GM19395 (cell line): ENCODE results near the gene GPR15LG.

Source experiments
- ATAC-seq: cut with Tn5 transposase; IDR thresholded peaks from one replicate; pipeline ENCODE4 v1.9.1; 2021; ENCODE audit warnings: mild to moderate bottlenecking, moderate library complexity; ENCODE audit not compliant: unreplicated experiment

Gene GPR15LG

DNA sequence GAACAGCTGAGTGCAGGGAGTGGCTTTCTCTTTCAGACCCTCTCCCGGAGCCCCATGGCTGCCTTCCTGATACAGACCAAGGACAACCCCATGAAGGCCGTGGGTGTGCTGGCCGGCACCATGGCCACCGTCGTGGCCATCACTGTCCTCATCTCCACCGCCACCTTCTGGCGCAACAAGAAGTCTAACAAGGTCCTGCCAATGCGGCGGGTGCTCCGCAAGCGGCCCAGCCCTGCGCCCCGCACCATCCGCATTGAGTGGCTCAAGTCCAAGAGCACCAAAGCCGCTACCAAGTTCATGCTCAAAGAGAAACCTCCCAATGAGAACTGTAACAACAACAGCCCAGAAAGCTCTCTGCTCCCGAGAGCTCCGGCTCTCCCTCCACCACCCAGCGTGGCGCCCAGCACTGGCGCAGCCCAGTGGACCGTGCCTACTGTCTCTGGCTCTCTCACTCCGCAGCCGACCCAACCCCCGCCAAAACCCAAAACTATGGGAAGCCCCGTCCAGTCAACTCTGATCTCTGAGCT is 40.5 kb downstream of the GPR15LG start:
- ATAC-seq = peak; percentile 16

- peak; percentile 92 for ATAC-seq
Observed at GRCh38 chr10:84214612-84215235, 41.1 kb downstream of the GPR15LG start.

- ATAC-seq = no peak
Observed at GRCh38 chr10:84216834-84217233, 43.2 kb downstream of the GPR15LG start.

GRCh38 chr10:84217746-84218145 is 44.1 kb downstream of the GPR15LG start:
- no peak for ATAC-seq

- no peak for ATAC-seq
Observed at GRCh38 chr10:84221916-84222315, 48.3 kb downstream of the GPR15LG start.

GRCh38 chr10:84224411-84225028 is 50.9 kb downstream of the GPR15LG start:
- no peak for ATAC-seq

DNA sequence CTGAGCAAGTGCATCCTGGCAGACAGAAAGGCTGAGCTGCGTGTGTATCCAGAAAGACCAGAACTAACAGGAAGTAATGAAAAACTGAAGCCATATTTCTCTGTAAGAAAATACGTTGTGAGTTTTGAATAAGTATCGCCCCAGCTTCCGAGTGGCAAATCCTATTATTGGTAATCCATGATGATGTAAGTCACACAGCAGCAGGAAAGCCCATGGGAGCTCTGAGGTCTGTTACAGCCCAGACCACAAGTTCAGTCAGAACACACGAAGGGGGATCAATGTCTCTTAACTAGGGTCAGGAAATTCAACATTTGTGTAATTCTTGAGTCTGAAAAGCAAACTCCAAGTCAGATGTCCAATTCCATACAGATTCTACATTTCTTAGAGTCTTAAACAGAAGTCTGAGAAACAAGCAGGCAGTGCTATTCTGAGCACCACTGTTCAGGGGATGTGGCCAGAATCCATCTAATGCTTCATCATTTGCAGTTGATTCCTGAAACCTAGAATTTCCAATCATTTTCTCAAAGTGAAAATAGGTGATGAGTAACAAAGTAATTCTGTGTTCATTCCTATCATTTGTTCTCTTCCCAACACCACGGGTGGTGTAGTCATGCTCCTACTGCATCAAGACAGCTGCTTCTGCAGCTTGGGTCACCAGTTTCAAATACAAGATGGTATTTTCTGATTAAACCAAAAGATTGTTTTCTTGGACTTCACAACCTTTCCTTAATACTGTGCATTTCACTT is 52.0 kb downstream of the GPR15LG start, which contains the start of gene LRIT2:
LRIT2 (minus strand) TSS at position 118 of the 747 bp plus-strand sequence; CDS start at position 94, 24 bp downstream.
- no peak for ATAC-seq

GRCh38 chr10:84226616-84227015 is 53.0 kb downstream of the GPR15LG start:
- no peak for ATAC-seq

DNA sequence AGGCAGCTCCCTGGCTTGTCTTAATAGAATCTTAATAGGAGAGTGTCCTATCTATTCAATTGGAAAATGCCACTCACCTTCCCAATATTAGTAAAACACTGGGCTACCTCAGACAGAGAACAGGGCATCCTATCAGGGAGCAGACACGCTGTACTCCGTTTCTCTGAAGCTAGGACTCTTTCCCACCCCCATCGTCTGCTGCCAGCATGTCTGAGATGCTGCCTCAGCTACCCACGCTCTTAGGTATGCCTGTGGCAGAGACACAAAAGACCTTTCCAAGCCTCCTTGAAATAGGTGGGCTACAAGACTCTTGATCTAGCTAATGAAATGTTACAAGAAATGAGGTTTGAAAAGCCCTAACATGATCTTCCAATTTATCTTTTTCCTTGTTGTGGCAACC is 54.2 kb downstream of the GPR15LG start:
- ATAC-seq = no peak

DNA sequence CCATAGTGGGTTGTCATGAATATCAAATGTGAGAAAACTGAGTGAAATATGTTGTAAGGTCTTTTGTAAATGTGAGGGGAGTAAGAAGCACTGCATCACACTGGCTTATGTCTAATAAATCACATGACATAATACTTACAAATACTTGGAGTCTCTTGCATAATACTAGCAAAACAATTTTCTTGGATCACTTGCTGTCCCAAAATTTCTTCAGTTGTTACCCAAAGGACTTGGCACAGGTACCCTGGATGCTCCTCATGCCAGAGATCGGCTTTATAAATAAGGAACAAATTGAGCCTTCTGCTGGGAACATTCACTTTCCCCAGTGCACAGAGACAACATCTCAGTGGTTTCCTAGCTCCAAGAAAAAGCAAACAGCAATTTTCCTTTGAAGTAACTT is 56.8 kb downstream of the GPR15LG start:
- ATAC-seq = no peak

DNA sequence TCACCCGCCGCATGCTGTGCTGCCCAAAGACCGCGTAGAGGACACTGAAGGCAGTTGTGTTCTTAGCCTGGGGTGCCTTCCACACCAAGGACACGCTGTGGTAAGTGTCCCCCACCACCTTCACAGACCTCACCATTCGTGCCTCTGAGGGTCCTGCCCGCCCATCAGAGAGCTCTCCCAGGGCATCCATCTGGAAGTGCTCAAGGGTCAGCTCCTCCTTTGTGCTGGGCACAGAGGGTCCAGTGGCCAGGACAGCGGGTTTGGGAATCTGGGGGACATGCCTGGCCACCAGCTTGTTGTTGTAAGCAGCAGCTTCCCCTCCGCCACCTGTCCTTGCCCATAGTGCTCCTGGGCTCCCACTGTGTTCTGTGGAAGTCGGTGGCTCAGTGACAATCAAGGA is 58.8 kb downstream of the GPR15LG start:
- no peak for ATAC-seq

GRCh38 chr10:84233940-84234339 is 60.3 kb downstream of the GPR15LG start:
- ATAC-seq = no peak

- no peak for ATAC-seq
Observed at GRCh38 chr10:84234479-84234878, 60.9 kb downstream of the GPR15LG start.
